GM12878 (cell line): ENCODE measurements around the gene CDC45. TPM values are rescaled to one million over a fixed set of nuclear protein-coding genes. Genes with fewer than 3 reads are reported as not detected.

Experiments used
- ATAC-seq: fragments of 200-7000 bp; cut with Tn5 transposase; 3 replicates; pipeline ENCODE4 v1.9.1; 2020; ENCODE audit warnings: mild to moderate bottlenecking, moderate library complexity
- BruUV-seq: library from RNA; stranded (reverse); fragments of 400-500 nt; replicated peaks from 2 replicates; lab custom pipeline; 2021; lab: Mats Ljungman, UMichigan
- CTCF ChIA-PET: fragments of 300-600 bp; sonication (Branson Sonifier 250); formaldehyde crosslinking; extraction: SDS; loops from one replicate; lab custom pipeline; 2021; ENCODE audit warnings: inconsistent platforms; lab: Yijun Ruan, JAX
- POLR2A ChIA-PET: fragments of 350-600 bp; formaldehyde crosslinking; extraction: SDS; loops from one replicate; lab custom pipeline; 2021; ENCODE audit warnings: inconsistent platforms; lab: Charles Lee
- RAD21 ChIA-PET: fragments of 300-600 bp; sonication (Branson Sonifier 250); formaldehyde crosslinking; loops from one replicate; lab custom pipeline; 2023; ENCODE audit warnings: antibody characterized with exemption; ENCODE audit not compliant: unreplicated experiment; lab: Charles Lee
- SMC1A ChIA-PET: fragments of 300-600 bp; sonication (Branson Sonifier 250); formaldehyde crosslinking; loops from one replicate; lab custom pipeline; 2023; ENCODE audit not compliant: unreplicated experiment, uncharacterized antibody; lab: Charles Lee
- DNase-seq: peaks from one replicate; pipeline ENCODE4 v3.0.0-alpha.2; 2011; ENCODE audit warnings: low read depth, low spot score
- FAIRE-seq: peaks from 3 replicates; lab custom pipeline; 2011; peaks lifted over from hg19 to GRCh38; lab: Jason Lieb, UNC
- H2AFZ ChIP-seq: 2 replicates; pipeline ENCODE4 v1.6.0; 2011; ENCODE audit warnings: low read depth, low read length, control low read depth; ENCODE audit not compliant: control insufficient read depth
- H3K27ac ChIP-seq: 2 replicates; pipeline ENCODE4 v1.5.1; 2011; ENCODE audit warnings: control low read depth; ENCODE audit not compliant: control insufficient read depth, insufficient read depth
- H3K27me3 ChIP-seq, 2 experiments: replicated peaks in 1 of 2; 2 replicates each; pipeline versions ENCODE4 v1.6.0 to v1.6.1; 2011; ENCODE audit warnings: low read length in 1 of 2; ENCODE audit not compliant: control insufficient read depth in 2 of 2, insufficient read depth in 2 of 2
- H3K36me3 ChIP-seq, 2 experiments: 2 replicates each; pipeline ENCODE4 v1.5.1; 2011; ENCODE audit warnings: low read length in 1 of 2; ENCODE audit not compliant: control insufficient read depth in 2 of 2, insufficient read depth in 2 of 2
- H3K4me1 ChIP-seq: 2 replicates; pipeline ENCODE4 v1.6.1; 2011; ENCODE audit warnings: mild to moderate bottlenecking, low read length, moderate library complexity, mixed read lengths; ENCODE audit not compliant: control insufficient read depth, insufficient read depth
- H3K4me2 ChIP-seq: 2 replicates; pipeline ENCODE4 v1.6.0; 2011; ENCODE audit warnings: control low read depth; ENCODE audit not compliant: control insufficient read depth, insufficient read depth
- H3K4me3 ChIP-seq: fragments of 200-600 bp; sonication (generic); 2 replicates; pipeline ENCODE4 v1.5.1; 2016
- H3K79me2 ChIP-seq: 2 replicates; pipeline ENCODE4 v1.6.0; 2011; ENCODE audit warnings: low read length; ENCODE audit not compliant: control insufficient read depth, insufficient read depth
- H3K9ac ChIP-seq: 2 replicates; pipeline ENCODE4 v1.8.0; 2011; ENCODE audit warnings: low read length, control low read depth, mixed read lengths; ENCODE audit not compliant: control insufficient read depth, insufficient read depth
- H3K9me3 ChIP-seq: replicated peaks from 3 replicates; pipeline ENCODE4 v1.5.1; 2011; ENCODE audit warnings: mild to moderate bottlenecking, low read length; ENCODE audit not compliant: control insufficient read depth, insufficient read depth
- H4K20me1 ChIP-seq: 2 replicates; pipeline ENCODE4 v1.6.0; 2011; ENCODE audit not compliant: control insufficient read depth, insufficient read depth
- CHD1 ChIP-seq: IDR thresholded peaks from 2 replicates; pipeline ENCODE4 v1.6.1; 2012; ENCODE audit warnings: low read depth, low read length, improper control_type of control experiment
- HDGF ChIP-seq: fragments of 450-650 bp; IDR thresholded peaks from 2 replicates; pipeline ENCODE4 v1.6.1; 2016; ENCODE audit warnings: antibody characterized with exemption
- MEF2B ChIP-seq: fragments of 450-650 bp; IDR thresholded peaks from 2 replicates; pipeline ENCODE4 v1.6.1; 2018; ENCODE audit warnings: mild to moderate bottlenecking, moderate library complexity; ENCODE audit not compliant: partially characterized antibody, poor library complexity, severe bottlenecking
- NBN ChIP-seq: fragments of 450-650 bp; IDR thresholded peaks from 2 replicates; pipeline ENCODE4 v1.6.1; 2016
- POLR2AphosphoS5 ChIP-seq: IDR thresholded peaks from 2 replicates; pipeline ENCODE4 v1.6.1; 2011; ENCODE audit warnings: mild to moderate bottlenecking, low read length, inconsistent platforms
- POU2F2 ChIP-seq: IDR thresholded peaks from 3 replicates; pipeline ENCODE4 v1.6.1; 2011; ENCODE audit warnings: low read depth, mild to moderate bottlenecking, low read length, borderline replicate concordance
- REST ChIP-seq: IDR thresholded peaks from 2 replicates; pipeline ENCODE4 v1.6.1; 2012; ENCODE audit warnings: mild to moderate bottlenecking, low read depth, low read length
- RUNX3 ChIP-seq: IDR thresholded peaks from 2 replicates; pipeline ENCODE4 v1.6.1; 2012; ENCODE audit warnings: low read length, inconsistent platforms
- SMARCA5 ChIP-seq: fragments of 450-650 bp; IDR thresholded peaks from 2 replicates; pipeline ENCODE4 v1.6.1; 2017; ENCODE audit warnings: mild to moderate bottlenecking
- USF2 ChIP-seq: IDR thresholded peaks from 2 replicates; pipeline ENCODE4 v1.6.1; 2011; ENCODE audit warnings: low read depth, low read length, improper control_type of control experiment, borderline replicate concordance
- WGBS: methylation state at CpG from one replicate; pipeline ENCODE4 v1.1.6; 2016; ENCODE audit warnings: low lambda C conversion rate; ENCODE audit not compliant: insufficient replicate concordance, insufficient coverage; ENCODE audit errors: missing lambda C conversion rate; 5-methylcytosine and 5-hydroxymethylcytosine counted together
- in situ Hi-C: fragments of 300-500 bp; cut with MboI; formaldehyde crosslinking; loops from 9 replicates; pipeline ENCODE4 v1.14.3; 2018; ENCODE audit warnings: mixed read lengths
- intact Hi-C: fragments of 100-400 bp; cut with micrococcal nuclease; formaldehyde crosslinking; loops from one replicate; pipeline ENCODE4 v1.14.2; 2022; ENCODE audit not compliant: unreplicated experiment
- polyA plus RNA-seq, 11 experiments: library from polyadenylated mRNA; depleted of rRNA in 4 of 11; unstranded in 6 of 11; stranded (reverse) in 5 of 11; fragments of >200 nt; fragmentation: Nextera tagmentation in 4 of 11; fragmentation: Illumina TruSeq in 1 of 11; extraction: Ambion mirVana in 4 of 11; extraction: Trizol in 1 of 11; gene quantifications; 1 replicate in 1 of 11; 2 replicates in 10 of 11; pipeline versions ENCODE4 v1.2.1 to v1.2.3, GENCODE V29; 2011 to 2016; ENCODE audit warnings: inconsistent platforms in 2 of 11, missing spikeins in 2 of 11, low read depth in 1 of 11
- total RNA-seq, 4 experiments: library from RNA; depleted of rRNA in 3 of 4; stranded (reverse); fragments of >200 nt in 3 of 4; fragmentation: Illumina TruSeq in 1 of 4; extraction: Trizol in 1 of 4; gene quantifications; 2 replicates each; pipeline versions ENCODE4 v1.2.1 to v1.2.3, GENCODE V29; 2013 to 2021
- TF ChIP-seq, protein P1 (sequence below): fragments of 450-650 bp; IDR thresholded peaks from 2 replicates; pipeline ENCODE4 v1.6.1; 2016; ENCODE audit warnings: mild to moderate bottlenecking
- TF ChIP-seq, protein P2 (sequence below): IDR thresholded peaks from 2 replicates; pipeline ENCODE4 v1.6.1; 2012; ENCODE audit warnings: low read depth, low read length, improper control_type of control experiment

Gene CDC45
- total and polyA plus RNA-seq, 10 of the 15 experiments (the other 5 are each of a cell fraction or from before 2014, with no cell fraction given): 40.8 to 88.5 (median 54.2) TPM

DNA sequence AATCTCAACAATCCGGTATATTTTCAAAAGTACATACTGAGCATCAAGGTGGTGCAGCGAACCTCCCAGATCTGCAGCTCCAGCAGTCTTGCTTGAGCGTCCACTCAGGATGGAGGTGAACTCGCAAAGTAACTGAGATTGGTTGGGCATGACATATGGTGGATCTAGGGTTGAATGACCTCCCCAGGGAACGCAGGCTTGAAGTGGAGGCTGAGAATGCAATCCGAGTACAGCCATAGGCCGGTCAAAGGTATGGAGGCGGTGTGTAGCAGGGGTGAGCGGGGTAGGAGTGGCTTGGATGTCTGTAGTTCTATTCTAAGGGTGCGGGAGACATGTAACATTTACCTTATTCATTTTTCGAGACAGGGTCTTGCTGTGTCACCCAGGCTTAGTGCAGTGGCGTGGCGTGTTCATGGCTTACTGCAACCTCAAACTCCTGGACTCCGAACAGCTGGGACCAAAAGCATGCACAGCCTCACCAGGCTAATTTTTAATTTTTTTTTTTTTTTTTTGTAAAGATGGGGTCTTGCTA lies 31.6 kb upstream of the CDC45 start:
- BruUV-seq: TSS peak; percentile 88
- SMC1A ChIA-PET: interaction anchor here (1.3 kb wide), 1 partner anchor 29 kb away, joined by 6 read pairs; no protein-coding TSS in a partner anchor
- H3K79me2 ChIP-seq: peaks cover 28% of the 10 kb centered on the region
- H3K9me3 ChIP-seq: no peaks in the 10 kb centered on the region
- H3K27me3 ChIP-seq: no peaks in the 10 kb centered on the region
- POLR2A ChIA-PET: interaction anchor here (0.6 to 1.8 kb wide), 4 partner anchors 16 to 84 kb away, joined by 3 to 5 read pairs (median 4); partner anchors contain the start of genes CDC45 and MRPL40
- peak overlapping the region; percentile 95 for H3K4me3 ChIP-seq
- no peaks in the 10 kb centered on the region for H4K20me1 ChIP-seq
- ATAC-seq (peak; percentile 82), DNase-seq (no peak), FAIRE-seq (peak; percentile 44)
- 3% methylated on average over 14 of the region's 14 CpGs for WGBS
- CTCF ChIA-PET: interaction anchor here (2.5 kb wide), 1 partner anchor 14 kb away, joined by 9 read pairs; no protein-coding TSS in a partner anchor
- peak overlapping the region; percentile 95 for H3K4me2 ChIP-seq
- in situ Hi-C loops: loop anchor here (25.0 kb wide), 1 partner anchor 1811 kb away; the partner anchor contains the start of genes ATP6V1E1 and BCL2L13
- RAD21 ChIA-PET: interaction anchor here (1.1 to 1.7 kb wide), 3 partner anchors 16 to 270 kb away, joined by 4 read pairs; partner anchors contain the start of genes HIRA, MRPL40 and SLC25A1
- H2AFZ ChIP-seq: peak overlapping the region; percentile 94
- TF ChIP-seq NBN (0 out of 2 replicates have a peak, but pooled peaks have one; percentile 40), SMARCA5 (peak; percentile 11; the same call in 1 of the 2 replicates), POLR2AphosphoS5 (peak; percentile 59; the same call in 1 of the 2 replicates), POU2F2 (no peak), MEF2B (peak; percentile 85), REST (no peak), CHD1 (0 out of 2 replicates have a peak, but pooled peaks have one; percentile 68), RUNX3 (0 out of 2 replicates have a peak, but pooled peaks have one; percentile 11), HDGF (0 out of 2 replicates have a peak, but pooled peaks have one; percentile 34), USF2 (no peak)
- TF ChIP-seq, protein P1, sequence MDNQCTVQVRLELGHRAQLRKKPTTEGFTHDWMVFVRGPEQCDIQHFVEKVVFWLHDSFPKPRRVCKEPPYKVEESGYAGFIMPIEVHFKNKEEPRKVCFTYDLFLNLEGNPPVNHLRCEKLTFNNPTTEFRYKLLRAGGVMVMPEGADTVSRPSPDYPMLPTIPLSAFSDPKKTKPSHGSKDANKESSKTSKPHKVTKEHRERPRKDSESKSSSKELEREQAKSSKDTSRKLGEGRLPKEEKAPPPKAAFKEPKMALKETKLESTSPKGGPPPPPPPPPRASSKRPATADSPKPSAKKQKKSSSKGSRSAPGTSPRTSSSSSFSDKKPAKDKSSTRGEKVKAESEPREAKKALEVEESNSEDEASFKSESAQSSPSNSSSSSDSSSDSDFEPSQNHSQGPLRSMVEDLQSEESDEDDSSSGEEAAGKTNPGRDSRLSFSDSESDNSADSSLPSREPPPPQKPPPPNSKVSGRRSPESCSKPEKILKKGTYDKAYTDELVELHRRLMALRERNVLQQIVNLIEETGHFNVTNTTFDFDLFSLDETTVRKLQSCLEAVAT: 0 out of 2 replicates have a peak, but pooled peaks have one; percentile 38
- TF ChIP-seq, protein P2, sequence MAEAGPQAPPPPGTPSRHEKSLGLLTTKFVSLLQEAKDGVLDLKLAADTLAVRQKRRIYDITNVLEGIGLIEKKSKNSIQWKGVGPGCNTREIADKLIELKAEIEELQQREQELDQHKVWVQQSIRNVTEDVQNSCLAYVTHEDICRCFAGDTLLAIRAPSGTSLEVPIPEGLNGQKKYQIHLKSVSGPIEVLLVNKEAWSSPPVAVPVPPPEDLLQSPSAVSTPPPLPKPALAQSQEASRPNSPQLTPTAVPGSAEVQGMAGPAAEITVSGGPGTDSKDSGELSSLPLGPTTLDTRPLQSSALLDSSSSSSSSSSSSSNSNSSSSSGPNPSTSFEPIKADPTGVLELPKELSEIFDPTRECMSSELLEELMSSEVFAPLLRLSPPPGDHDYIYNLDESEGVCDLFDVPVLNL: peak; percentile 14; the same call in 1 of the 2 replicates
- H3K9ac ChIP-seq: peak overlapping the region; percentile 82
- peaks cover 17% of the 10 kb centered on the region for H3K4me1 ChIP-seq
- intact Hi-C loops: loop anchor here (2.0 to 5.0 kb wide), 2 partner anchors 31 to 271 kb away; partner anchors contain the start of genes CDC45, SLC25A1 and UFD1
- peak overlapping the region; percentile 85 for H3K27ac ChIP-seq
- H3K36me3 ChIP-seq: peaks cover 8 to 26% of the 10 kb centered on the region in 2 experiments; a peak in 3 of 4 replicates
